ENCODE measurements around the gene LYSET.

Gene LYSET

GRCh38 chr14:93200553-93200952, 15.4 kb downstream of the LYSET start:
- DNase-seq (ENCODE audit: insufficient read length, low spot score), result no peak
- no peak for FAIRE-seq
- TF ChIP-seq POLR2AphosphoS5 (IDR thresholded peaks at IDR 0.05; ENCODE audit: low read depth, low read length) (no peak), SPI1 (IDR thresholded peaks at IDR 0.05; ENCODE audit: low read depth, low read length) (no peak), POU2F2 (IDR thresholded peaks at IDR 0.05; ENCODE audit: low read depth, low read length) (no peak), PAX5 (IDR thresholded peaks at IDR 0.05; ENCODE audit: insufficient read depth, low read length, severe bottlenecking) (no peak), POLR2A (IDR thresholded peaks at IDR 0.05; ENCODE audit: low read depth, low read length) (no peak), TAF1 (IDR thresholded peaks at IDR 0.05; ENCODE audit: low read depth, low read length) (no peak)

DNA sequence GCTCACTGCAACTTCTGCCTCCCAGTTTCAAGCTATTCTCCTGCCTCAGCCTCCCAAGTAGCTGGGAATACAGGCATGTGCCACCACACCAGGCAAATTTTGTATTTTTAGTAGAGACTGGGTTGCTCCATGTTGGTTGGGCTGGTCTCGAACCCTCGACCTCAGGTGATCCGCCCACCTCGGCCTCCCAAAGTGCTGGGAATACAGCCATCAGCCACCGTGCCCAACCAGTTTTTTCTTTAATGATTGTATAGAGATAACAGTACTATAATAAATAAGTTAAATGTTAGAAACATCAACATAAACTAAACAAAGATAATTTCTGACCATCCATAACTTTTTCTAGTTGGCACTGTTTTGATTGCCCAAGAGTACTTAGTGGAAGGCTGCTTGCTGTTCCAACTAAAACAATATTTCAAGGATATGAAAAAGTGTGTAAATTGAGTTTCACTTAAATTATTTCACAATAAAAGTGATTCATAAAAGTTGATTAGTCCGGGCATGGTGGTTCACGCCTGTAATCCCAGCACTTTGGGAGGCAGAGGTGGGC, 16.1 kb downstream of the LYSET start:
- FAIRE-seq (no peak), DNase-seq (ENCODE audit: insufficient read length, low spot score) (no peak)
- no peak for TF ChIP-seq POLR2A (IDR thresholded peaks at IDR 0.05; ENCODE audit: low read depth, low read length)
- no peak for TF ChIP-seq SPI1 (IDR thresholded peaks at IDR 0.05; ENCODE audit: low read depth, low read length)
- TF ChIP-seq PAX5 (IDR thresholded peaks at IDR 0.05; ENCODE audit: insufficient read depth, low read length, severe bottlenecking), result no peak
- no peak for TF ChIP-seq POU2F2 (IDR thresholded peaks at IDR 0.05; ENCODE audit: low read depth, low read length)
- TF ChIP-seq POLR2AphosphoS5 (IDR thresholded peaks at IDR 0.05; ENCODE audit: low read depth, low read length), result no peak
- no peak for TF ChIP-seq TAF1 (IDR thresholded peaks at IDR 0.05; ENCODE audit: low read depth, low read length)

- FAIRE-seq (peak; percentile 93), DNase-seq (ENCODE audit: insufficient read length, low spot score) (peak; percentile 82)
- TF ChIP-seq SPI1 (IDR thresholded peaks at IDR 0.05; ENCODE audit: low read depth, low read length) (peak; percentile 33), POLR2A (IDR thresholded peaks at IDR 0.05; ENCODE audit: low read depth, low read length) (peak; percentile 83; the same call in 1 of the 2 replicates), PAX5 (IDR thresholded peaks at IDR 0.05; ENCODE audit: insufficient read depth, low read length, severe bottlenecking) (no peak), TAF1 (IDR thresholded peaks at IDR 0.05; ENCODE audit: low read depth, low read length) (peak; percentile 83), POU2F2 (IDR thresholded peaks at IDR 0.05; ENCODE audit: low read depth, low read length) (peak; percentile 52; the same call in 1 of the 2 replicates), POLR2AphosphoS5 (IDR thresholded peaks at IDR 0.05; ENCODE audit: low read depth, low read length) (peak; percentile 59)
Observed at GRCh38 chr14:93206793-93207467, 21.8 kb downstream of the LYSET start, which contains the start of the genes GON7 and UBR7. Gene GON7 (minus strand): TSS chr14:93207065. CDS start chr14:93207037, 28 bp downstream. Gene UBR7 (plus strand): TSS chr14:93207256. CDS start chr14:93207292, 36 bp downstream.

DNA sequence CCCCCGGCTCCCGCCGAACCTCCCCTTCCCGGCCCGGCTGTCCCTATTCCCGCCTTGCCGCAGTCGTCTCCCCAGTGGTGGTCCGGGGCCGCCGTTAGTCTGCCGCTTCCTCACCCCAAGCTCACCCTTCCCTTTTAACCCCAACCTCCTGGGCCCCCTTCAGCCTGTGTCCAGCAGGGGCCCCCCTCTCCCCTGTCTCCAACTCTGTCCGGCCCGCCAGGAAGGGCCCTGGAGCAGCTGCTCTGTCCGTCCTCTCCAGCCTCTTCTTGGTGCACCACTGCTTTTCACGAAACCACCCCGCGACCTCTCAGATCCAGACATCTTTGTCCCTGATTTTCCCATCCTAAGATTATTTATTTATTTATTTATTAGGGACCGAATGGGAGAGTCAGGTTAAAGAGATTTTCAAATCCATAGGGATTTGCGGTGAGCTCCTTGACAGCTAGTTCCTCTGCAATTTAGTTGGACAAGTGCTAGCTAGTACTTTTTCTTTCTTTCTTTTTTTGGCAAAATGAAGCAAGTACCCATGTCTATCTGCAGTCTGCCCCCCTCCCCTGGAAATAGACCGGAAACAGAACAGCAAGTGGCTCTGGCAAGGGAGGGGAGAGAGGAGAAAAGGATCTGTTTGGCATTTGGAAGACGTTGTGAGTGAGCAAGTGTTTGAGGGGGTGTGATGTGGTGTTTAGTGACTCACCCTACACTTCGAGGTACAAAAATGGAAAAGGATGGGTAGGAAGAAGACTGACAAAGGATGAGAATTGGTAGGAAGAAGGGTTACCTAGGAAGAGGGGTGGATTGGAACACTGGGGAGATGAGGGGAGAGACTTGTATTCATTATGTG, 22.6 kb downstream of the LYSET start:
- DNase-seq (ENCODE audit: insufficient read length, low spot score) (no peak), FAIRE-seq (no peak)
- TF ChIP-seq POLR2A (IDR thresholded peaks at IDR 0.05; ENCODE audit: low read depth, low read length), result no peak
- TF ChIP-seq POU2F2 (IDR thresholded peaks at IDR 0.05; ENCODE audit: low read depth, low read length), result no peak
- TF ChIP-seq TAF1 (IDR thresholded peaks at IDR 0.05; ENCODE audit: low read depth, low read length), result no peak
- no peak for TF ChIP-seq PAX5 (IDR thresholded peaks at IDR 0.05; ENCODE audit: insufficient read depth, low read length, severe bottlenecking)
- no peak for TF ChIP-seq SPI1 (IDR thresholded peaks at IDR 0.05; ENCODE audit: low read depth, low read length)
- TF ChIP-seq POLR2AphosphoS5 (IDR thresholded peaks at IDR 0.05; ENCODE audit: low read depth, low read length), result no peak

GRCh38 chr14:93212432-93212831, 27.3 kb downstream of the LYSET start:
- DNase-seq (ENCODE audit: insufficient read length, low spot score), result no peak
- peak; percentile 9 for FAIRE-seq
- TF ChIP-seq POU2F2 (IDR thresholded peaks at IDR 0.05; ENCODE audit: low read depth, low read length), result no peak
- TF ChIP-seq SPI1 (IDR thresholded peaks at IDR 0.05; ENCODE audit: low read depth, low read length), result peak; percentile 47; the same call in 1 of the 2 replicates

- FAIRE-seq (no peak), DNase-seq (ENCODE audit: insufficient read length, low spot score) (no peak)
- TF ChIP-seq POLR2A (IDR thresholded peaks at IDR 0.05; ENCODE audit: low read depth, low read length) (no peak), TAF1 (IDR thresholded peaks at IDR 0.05; ENCODE audit: low read depth, low read length) (no peak), SPI1 (IDR thresholded peaks at IDR 0.05; ENCODE audit: low read depth, low read length) (no peak), POLR2AphosphoS5 (IDR thresholded peaks at IDR 0.05; ENCODE audit: low read depth, low read length) (no peak), POU2F2 (IDR thresholded peaks at IDR 0.05; ENCODE audit: low read depth, low read length) (no peak), PAX5 (IDR thresholded peaks at IDR 0.05; ENCODE audit: insufficient read depth, low read length, severe bottlenecking) (no peak)
Observed at GRCh38 chr14:93214598-93214997, 29.5 kb downstream of the LYSET start.

- TF ChIP-seq SPI1 (IDR thresholded peaks at IDR 0.05; ENCODE audit: low read depth, low read length) (no peak), TAF1 (IDR thresholded peaks at IDR 0.05; ENCODE audit: low read depth, low read length) (no peak), PAX5 (IDR thresholded peaks at IDR 0.05; ENCODE audit: insufficient read depth, low read length, severe bottlenecking) (no peak), POLR2AphosphoS5 (IDR thresholded peaks at IDR 0.05; ENCODE audit: low read depth, low read length) (no peak), POU2F2 (IDR thresholded peaks at IDR 0.05; ENCODE audit: low read depth, low read length) (no peak), POLR2A (IDR thresholded peaks at IDR 0.05; ENCODE audit: low read depth, low read length) (no peak)
- peak; percentile 71 for FAIRE-seq
- DNase-seq (ENCODE audit: insufficient read length, low spot score), result no peak
Observed at GRCh38 chr14:93219103-93219726, 34.1 kb downstream of the LYSET start.

GRCh38 chr14:93220509-93220908, 35.4 kb downstream of the LYSET start:
- TF ChIP-seq POLR2AphosphoS5 (IDR thresholded peaks at IDR 0.05; ENCODE audit: low read depth, low read length), result no peak
- no peak for TF ChIP-seq SPI1 (IDR thresholded peaks at IDR 0.05; ENCODE audit: low read depth, low read length)
- TF ChIP-seq TAF1 (IDR thresholded peaks at IDR 0.05; ENCODE audit: low read depth, low read length), result no peak
- no peak for TF ChIP-seq POLR2A (IDR thresholded peaks at IDR 0.05; ENCODE audit: low read depth, low read length)
- no peak for TF ChIP-seq POU2F2 (IDR thresholded peaks at IDR 0.05; ENCODE audit: low read depth, low read length)
- TF ChIP-seq PAX5 (IDR thresholded peaks at IDR 0.05; ENCODE audit: insufficient read depth, low read length, severe bottlenecking), result no peak
- no peak for DNase-seq (ENCODE audit: insufficient read length, low spot score)
- FAIRE-seq, result peak; percentile 38
